RWPE2 (cell line): ENCODE results near the gene C6orf47.

Experiments used
- ATAC-seq: fragments of 200-7000 bp; cut with Tn5 transposase; 3 replicates; pipeline ENCODE4 v1.9.1; 2021; ENCODE audit warnings: low read depth
- DNase-seq: peaks from one replicate; pipeline ENCODE4 v3.0.0-alpha.2; 2020; ENCODE audit warnings: low spot score
- H3K27ac ChIP-seq: fragments of 450-650 bp; 2 replicates; pipeline ENCODE4 v1.5.1; 2017; ENCODE audit warnings: mild to moderate bottlenecking; ENCODE audit not compliant: poor library complexity, severe bottlenecking
- H3K27me3 ChIP-seq: fragments of 250-450 bp; sonication (Bioruptor Pico); 2 replicates; pipeline ENCODE4 v1.5.1; 2021; ENCODE audit warnings: mild to moderate bottlenecking, moderate library complexity; ENCODE audit not compliant: insufficient read depth, poor library complexity, severe bottlenecking
- H3K36me3 ChIP-seq: fragments of 250-450 bp; sonication (Bioruptor Pico); 2 replicates; pipeline ENCODE4 v1.5.1; 2020; ENCODE audit warnings: low read depth, mild to moderate bottlenecking, moderate library complexity
- H3K4me1 ChIP-seq: fragments of 250-450 bp; sonication (Bioruptor Pico); 2 replicates; pipeline ENCODE4 v1.5.1; 2021; ENCODE audit warnings: mild to moderate bottlenecking, moderate library complexity; ENCODE audit not compliant: insufficient read depth, poor library complexity, severe bottlenecking
- H3K4me3 ChIP-seq: fragments of 250-450 bp; sonication (Bioruptor Pico); 2 replicates; pipeline ENCODE4 v1.5.1; 2021; ENCODE audit warnings: mild to moderate bottlenecking, moderate library complexity; ENCODE audit not compliant: severe bottlenecking
- H3K9me3 ChIP-seq: fragments of 250-450 bp; sonication (Bioruptor Pico); 2 replicates; pipeline ENCODE4 v1.5.1; 2021; ENCODE audit warnings: mild to moderate bottlenecking, moderate library complexity; ENCODE audit not compliant: severe bottlenecking
- CTCF ChIP-seq: fragments of 450-650 bp; IDR thresholded peaks from one replicate; pipeline ENCODE4 v1.5.1; 2017; ENCODE audit warnings: mild to moderate bottlenecking, moderate library complexity; ENCODE audit not compliant: poor library complexity, severe bottlenecking

The C6orf47 gene

DNA sequence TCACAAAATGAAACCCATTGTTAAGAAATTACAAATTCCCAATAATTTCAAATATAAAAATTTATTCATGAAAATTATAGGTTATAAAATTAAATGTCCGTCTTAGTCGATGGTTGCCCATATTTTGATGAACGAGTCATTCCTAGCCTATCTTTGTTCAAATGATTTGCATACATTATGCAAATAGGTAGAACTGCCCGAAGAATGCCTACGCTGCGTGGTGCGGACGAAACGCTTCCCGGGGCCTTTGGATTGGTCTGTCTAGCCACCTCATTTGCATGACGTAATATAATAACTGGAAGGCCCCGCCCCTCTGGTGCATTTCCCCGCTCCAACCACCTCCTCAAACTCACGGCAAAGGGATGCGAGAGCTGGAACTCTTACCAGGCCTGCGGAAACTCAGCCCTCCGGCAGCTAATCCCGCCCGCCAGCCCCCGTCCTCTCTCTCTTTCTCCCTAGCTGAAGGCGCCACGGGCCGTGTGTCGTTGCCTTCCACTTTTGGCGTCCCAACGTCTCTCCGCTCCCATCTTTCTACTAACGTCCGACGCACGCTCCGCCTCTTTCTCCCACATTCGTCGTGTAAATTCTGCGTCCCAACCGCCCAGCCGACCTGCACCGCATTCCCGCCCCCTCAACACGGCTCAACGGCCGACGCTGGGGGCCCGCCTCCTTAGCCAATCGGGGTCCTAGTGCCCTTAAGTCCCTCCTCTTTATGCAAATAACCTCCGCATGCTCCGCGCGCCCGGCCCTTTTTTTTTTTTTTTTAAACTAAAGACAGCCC lies 40.6 kb downstream of the C6orf47 start:
- Histone ChIP-seq H3K4me3 (peak overlapping the region; percentile 58), H3K4me1 (peaks cover 12% of the 10 kb centered on the region), H3K36me3 (peaks cover 37% of the 10 kb centered on the region), H3K27me3 (no peaks in the 10 kb centered on the region), H3K27ac (peak overlapping the region; percentile 89), H3K9me3 (no peaks in the 10 kb centered on the region)
- DNase-seq, result peak; percentile 98
- ATAC-seq, result peak; percentile 82
- no peak for TF ChIP-seq CTCF

DNA sequence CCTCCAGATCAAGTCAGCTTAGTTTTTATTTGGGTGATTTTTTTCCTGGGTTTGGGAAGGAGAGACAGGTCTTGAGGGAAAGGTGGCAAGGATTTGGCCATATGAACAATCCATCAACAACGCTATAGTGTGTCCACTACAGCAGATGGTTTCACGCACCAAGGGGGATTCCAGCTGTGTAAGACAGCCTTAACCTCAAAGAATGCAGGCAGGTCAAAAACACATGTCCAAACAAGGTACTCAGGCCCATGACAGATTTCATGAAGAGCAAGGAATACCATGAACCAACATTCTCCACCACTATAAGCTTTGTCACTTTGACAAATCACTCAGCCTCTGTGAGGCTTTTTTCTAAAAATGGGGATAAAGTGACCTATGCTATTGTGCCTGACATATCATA lies 43.6 kb downstream of the C6orf47 start:
- TF ChIP-seq CTCF, result no peak
- no peak overlapping the region for H3K27ac ChIP-seq
- peaks cover 4% of the 10 kb centered on the region for H3K4me1 ChIP-seq
- DNase-seq (no peak), ATAC-seq (no peak)
- H3K36me3 ChIP-seq, result peaks cover 7% of the 10 kb centered on the region
- H3K4me3 ChIP-seq, result no peak overlapping the region
- H3K9me3 ChIP-seq, result no peaks in the 10 kb centered on the region
- H3K27me3 ChIP-seq, result no peaks in the 10 kb centered on the region

DNA sequence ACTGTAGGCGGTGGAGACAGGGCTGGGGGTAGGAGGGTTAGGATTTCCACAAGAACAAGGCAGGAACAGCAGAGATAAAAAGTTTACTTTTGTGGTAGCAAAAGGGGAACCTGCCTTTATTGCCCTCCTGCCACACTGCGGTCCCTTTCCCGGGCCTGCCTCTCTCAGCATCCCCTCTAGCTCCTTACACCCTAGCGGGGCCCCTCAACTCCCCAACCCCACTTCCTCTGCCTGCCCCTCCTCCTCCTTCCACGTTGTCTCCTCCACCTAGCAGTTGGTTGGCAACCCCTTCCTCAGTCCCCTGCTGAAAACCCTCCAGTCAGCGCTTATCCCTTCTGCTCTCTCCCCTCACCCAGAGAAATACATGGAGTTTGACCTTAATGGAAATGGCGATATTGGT lies 44.8 kb downstream of the C6orf47 start:
- H3K9me3 ChIP-seq, result no peaks in the 10 kb centered on the region
- no peaks in the 10 kb centered on the region for H3K27me3 ChIP-seq
- peaks cover 3% of the 10 kb centered on the region for H3K4me1 ChIP-seq
- no peaks in the 10 kb centered on the region for H3K36me3 ChIP-seq
- TF ChIP-seq CTCF, result no peak
- H3K27ac ChIP-seq, result no peak overlapping the region
- ATAC-seq (no peak), DNase-seq (no peak)
- H3K4me3 ChIP-seq, result no peak overlapping the region

DNA sequence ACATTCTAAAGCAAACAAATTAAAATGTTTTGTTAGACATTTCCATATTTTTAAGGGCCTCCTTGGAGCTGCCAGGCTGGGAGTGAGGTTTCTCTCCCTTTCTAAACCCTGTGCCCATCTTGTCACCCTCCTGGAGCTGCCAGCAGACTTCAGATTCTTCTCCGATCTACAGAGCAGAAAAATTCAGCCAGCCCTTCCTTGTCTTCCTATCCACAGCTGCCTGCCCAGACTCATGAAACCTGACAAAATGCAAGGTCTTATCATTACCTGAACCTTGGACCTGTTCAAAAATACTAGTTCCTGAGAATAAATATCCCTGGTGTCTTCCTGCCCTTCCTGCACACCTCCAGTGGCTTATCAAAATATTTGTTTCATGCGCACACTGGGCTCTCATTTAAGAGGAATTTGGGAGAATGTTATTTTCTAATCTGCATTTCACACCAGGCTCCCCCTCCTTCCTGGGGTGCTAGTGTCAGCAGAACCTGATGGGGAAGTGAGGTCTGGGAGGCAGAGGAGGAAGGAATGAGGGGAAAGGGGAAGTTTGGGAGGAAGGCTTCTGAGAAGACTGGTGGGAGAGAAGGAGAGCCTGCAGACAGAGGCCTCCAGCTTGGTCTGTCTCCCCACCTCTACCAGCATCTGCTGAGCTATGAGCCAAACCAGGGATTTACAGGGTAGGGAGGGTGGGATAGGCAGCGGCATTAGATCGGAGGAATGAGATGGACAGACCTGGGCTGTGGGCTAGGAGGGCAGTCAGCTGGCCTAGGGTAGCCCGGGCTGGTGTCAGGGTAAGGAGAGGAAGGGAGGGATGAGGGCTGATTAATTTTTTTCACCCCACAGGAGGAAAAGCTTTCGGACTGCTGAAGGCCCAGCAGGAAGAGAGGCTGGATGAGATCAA lies 45.6 kb downstream of the C6orf47 start, which contains the start of gene AIF1:
Gene AIF1, plus strand, starts transcription at position 551 of the 895 bp plus-strand sequence. Its CDS starts 96 bp downstream, at position 647.
- H3K4me3 ChIP-seq, result no peak within 1 kb of the TSS
- no peaks in the 10 kb centered on the region for H3K36me3 ChIP-seq
- H3K4me1 ChIP-seq, result peaks cover 3% of the 10 kb centered on the region
- no peak for DNase-seq
- H3K27ac ChIP-seq, result no peak within 1 kb of the TSS
- no peak for ATAC-seq
- no peaks in the 10 kb centered on the region for H3K9me3 ChIP-seq
- no peak for TF ChIP-seq CTCF
- no peaks in the 10 kb centered on the region for H3K27me3 ChIP-seq
